Measurements from ENCODE around the gene TMEM43. TPM values are rescaled to one million over a fixed set of nuclear protein-coding genes. Genes with fewer than 3 reads are reported as not detected.
"Not testable (repeated sequence)": the region's sequence is repeated elsewhere in the genome, so short reads cannot be mapped to it uniquely, and the experiment has no call there.

Gene TMEM43, protein sequence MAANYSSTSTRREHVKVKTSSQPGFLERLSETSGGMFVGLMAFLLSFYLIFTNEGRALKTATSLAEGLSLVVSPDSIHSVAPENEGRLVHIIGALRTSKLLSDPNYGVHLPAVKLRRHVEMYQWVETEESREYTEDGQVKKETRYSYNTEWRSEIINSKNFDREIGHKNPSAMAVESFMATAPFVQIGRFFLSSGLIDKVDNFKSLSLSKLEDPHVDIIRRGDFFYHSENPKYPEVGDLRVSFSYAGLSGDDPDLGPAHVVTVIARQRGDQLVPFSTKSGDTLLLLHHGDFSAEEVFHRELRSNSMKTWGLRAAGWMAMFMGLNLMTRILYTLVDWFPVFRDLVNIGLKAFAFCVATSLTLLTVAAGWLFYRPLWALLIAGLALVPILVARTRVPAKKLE
- polyA plus RNA-seq (ENCODE audit: insufficient read length in 4 of 4): 10 to 100 TPM; 52.8 to 63.9 (median 56.9) TPM

DNA sequence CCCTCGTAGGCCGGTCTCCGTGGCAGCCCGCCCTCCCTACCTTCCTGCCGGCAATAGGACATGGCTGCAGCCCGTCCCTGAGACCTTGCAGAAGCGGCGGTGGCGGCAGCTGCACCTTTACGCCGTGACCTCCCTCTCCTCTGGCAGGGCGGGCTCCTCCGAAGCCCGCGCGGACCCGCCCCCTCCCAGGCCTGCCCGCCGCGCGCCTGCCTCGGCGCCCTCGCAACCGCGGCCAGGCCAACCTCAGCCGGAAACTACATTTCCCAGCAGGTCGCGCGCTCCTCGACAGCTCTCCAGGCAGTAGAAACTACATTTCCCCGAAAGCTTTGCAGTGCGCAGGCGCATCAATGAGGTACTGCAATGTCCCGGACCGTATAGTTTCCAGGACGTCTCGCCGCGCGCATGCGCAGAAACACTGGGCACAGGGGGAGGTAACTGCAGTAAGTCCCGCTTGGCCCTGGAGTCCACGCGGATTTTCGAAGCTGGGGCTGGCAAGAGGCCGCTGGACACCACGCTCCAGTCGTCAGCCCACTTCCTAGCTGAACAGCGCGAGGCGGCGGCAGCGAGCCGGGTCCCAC is at the start of gene TMEM43, which contains the start of gene CHCHD4:
TMEM43 (plus strand) TSS at position 438 of the 578 bp plus-strand sequence. CDS start 142 bp downstream, outside the sequence.
CHCHD4 (minus strand) TSS at position 256 of the 578 bp plus-strand sequence; CDS start at position 62, 194 bp downstream.
- DNase-seq (ENCODE audit: low read depth in 4 of 4, low spot score in 2 of 4): peak; percentile 92 to 99 (median 96)

- not testable (repeated sequence) for DNase-seq (ENCODE audit: low read depth in 4 of 4, low spot score in 2 of 4)
Measured at GRCh38 chr3:14075233-14075632, 49.6 kb upstream of the TMEM43 start.

DNA sequence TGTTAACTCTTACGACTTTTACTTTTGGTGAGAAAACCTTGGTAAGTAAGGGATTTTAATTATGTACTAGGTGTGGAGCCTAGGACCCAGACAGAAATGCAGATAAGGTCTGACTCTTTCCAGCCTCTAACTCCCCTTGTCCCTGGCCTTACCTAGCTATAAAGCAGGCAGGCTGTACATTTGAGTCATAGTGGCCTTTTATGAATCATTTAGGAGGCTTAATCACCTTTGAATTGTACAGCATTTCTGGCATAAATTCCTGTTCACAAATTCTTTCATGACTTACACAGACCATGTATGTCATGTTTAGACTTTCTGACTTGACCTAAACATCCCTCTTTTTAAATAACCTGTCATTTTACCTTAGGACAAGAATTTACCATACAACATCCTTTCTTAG is 47.5 kb upstream of the TMEM43 start:
- DNase-seq (ENCODE audit: low read depth in 4 of 4, low spot score in 2 of 4): no peak

DNA sequence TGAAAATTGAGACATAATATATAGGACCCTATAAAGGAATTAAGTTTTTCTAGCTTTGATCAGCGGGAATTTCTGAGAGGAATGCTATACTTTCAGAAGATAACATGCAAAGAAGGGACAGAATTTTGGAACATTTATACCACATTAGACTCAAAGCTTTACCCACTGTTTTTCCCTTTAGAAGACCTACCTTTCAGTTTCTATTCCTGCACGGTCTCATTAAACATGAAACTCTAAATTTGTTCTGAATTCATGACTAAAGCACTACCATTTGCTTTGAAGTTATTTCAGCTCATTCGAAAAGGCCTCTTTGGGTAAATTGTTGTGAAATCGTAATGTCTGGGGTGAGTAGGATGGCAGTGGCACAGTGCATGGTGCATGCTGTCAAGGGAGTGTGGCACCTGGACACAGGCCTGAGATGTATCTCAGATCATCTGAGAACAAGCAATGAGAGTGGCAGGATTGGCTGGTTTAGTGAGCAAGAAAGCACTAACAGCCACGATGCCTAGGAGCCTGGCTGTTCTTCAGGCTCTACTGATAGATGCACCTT is 42.7 kb upstream of the TMEM43 start:
- no peak for DNase-seq (ENCODE audit: low read depth in 4 of 4, low spot score in 2 of 4)

- DNase-seq (ENCODE audit: low read depth in 4 of 4, low spot score in 2 of 4): not testable (repeated sequence)
Measured at GRCh38 chr3:14087461-14087860, 37.4 kb upstream of the TMEM43 start.

DNA sequence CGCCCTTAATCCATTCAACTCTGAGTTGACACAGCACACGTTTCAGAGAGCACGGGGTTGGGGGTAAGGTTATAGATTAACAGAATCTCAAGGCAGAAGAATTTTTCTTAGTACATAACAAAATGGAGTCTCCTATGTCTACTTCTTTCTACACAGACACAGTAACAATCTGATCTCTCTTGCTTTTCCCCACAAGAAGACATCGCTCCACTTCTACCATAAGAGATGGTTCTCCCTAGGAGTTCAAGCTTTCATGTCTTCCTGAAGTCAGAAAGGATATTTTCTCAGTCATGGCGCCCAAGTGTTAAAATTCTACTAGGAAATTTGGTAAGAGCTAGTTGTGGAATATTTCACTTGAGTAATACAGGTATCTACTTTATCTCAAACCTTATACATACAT is 32.9 kb upstream of the TMEM43 start:
- not testable (repeated sequence) for DNase-seq (ENCODE audit: low read depth in 4 of 4, low spot score in 2 of 4)

DNA sequence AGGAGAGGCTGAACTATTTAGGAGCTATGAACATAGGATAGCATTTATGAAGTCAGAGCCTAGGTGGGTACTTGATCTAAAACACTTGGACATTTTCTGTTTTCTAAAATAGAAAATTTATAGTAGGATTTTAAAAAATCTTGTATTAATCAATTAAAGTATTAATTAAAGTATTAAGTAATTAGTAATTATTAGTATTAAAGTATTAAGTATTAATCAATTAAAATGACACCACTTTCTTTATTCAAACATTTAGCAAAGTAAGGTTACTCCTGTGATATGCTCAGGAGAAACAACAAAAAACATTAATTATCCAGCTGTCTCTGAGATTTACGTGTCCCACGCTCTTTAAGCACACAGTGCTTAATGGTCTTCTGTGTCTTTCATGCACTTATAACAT is 32.4 kb upstream of the TMEM43 start:
- DNase-seq (ENCODE audit: low read depth in 4 of 4, low spot score in 2 of 4): no peak

- DNase-seq (ENCODE audit: low read depth in 4 of 4, low spot score in 2 of 4): no peak
Measured at GRCh38 chr3:14093831-14094230, 31.0 kb upstream of the TMEM43 start.

- no peak for DNase-seq (ENCODE audit: low read depth in 4 of 4, low spot score in 2 of 4)
Measured at GRCh38 chr3:14096742-14097141, 28.1 kb upstream of the TMEM43 start.

GRCh38 chr3:14097616-14098391 is 27.0 kb upstream of the TMEM43 start:
- no peak for DNase-seq (ENCODE audit: low read depth in 4 of 4, low spot score in 2 of 4)

- not testable (repeated sequence) for DNase-seq (ENCODE audit: low read depth in 4 of 4, low spot score in 2 of 4)
Measured at GRCh38 chr3:14109821-14110220, 15.0 kb upstream of the TMEM43 start.

- DNase-seq (ENCODE audit: low read depth in 4 of 4, low spot score in 2 of 4): no peak
Measured at GRCh38 chr3:14110699-14111098, 14.2 kb upstream of the TMEM43 start.

DNA sequence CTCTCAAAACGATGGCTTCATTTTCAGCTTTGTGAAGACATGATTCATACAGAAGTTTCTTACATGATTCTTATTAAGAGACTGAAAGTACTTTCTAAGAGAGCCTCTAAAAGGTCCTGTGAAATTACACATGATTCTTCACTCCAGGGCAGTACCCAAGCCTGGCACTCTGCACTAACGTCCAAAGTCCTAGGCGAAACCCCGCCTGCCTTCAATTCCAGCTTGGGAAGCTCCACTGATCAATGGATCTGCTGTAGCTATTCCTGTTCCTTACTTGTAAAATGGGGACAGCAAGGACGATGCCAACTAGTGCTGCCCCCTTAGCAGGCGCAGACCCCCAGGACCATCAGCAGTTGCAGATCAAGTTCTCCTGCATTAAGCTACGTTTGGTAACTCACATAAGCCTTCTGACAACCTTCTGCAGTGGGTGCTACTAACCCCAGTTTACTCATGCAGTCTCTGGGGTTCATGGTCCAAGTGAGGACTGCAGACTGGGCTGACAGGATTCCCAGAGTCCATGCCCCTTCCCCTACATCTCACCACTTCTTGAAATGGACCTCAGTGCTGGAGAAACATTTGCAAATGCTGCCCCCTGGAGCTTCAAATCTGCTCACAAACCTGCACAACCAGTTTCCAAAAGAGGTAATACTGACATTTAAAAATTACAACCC is 10.8 kb upstream of the TMEM43 start:
- DNase-seq (ENCODE audit: low read depth in 4 of 4, low spot score in 2 of 4): no peak

DNA sequence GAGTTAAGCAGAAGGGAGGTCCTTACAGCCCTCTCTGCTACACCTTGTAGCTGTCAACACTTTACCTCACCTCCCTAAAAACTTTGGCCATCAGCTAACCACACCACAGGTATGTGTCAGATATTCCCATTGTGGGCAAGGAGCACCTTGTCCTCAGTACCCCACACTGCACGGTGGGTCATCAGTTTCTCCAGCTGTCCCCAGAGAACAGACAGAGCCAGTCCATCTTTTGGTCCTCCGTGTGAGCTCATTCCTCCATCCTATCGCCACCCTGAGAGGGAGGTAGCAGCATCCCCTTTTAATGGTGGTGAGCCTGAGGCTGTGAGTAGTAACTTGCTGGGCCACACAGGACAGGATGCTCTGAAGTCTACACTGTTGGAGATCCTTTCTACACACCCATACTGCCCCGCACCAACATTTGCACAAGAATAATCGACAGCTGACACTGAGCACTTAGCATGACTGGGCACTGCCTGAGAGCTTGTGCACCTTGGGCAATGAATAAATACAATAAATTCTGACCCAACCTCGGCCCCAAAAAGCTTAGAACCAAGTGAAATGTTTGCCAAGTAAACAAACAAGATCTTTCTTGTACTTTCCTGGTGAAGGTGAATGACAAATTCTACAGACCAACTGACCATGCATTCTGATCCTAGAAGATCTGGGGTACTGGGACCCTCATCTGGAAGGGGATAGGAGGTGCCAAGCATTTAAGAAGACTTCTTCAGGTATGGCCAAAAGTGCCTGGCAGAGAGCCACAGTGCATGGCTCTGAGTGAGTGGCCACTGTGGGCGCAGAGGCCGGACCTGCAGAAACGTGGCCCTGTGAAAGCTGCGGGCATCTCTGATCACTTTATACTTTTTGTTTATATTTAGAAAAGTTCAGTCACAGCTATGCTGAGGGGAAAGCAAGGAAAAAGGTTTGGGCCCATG is 7.1 kb upstream of the TMEM43 start:
- no peak for DNase-seq (ENCODE audit: low read depth in 4 of 4, low spot score in 2 of 4)

- no peak for DNase-seq (ENCODE audit: low read depth in 4 of 4, low spot score in 2 of 4)
Measured at GRCh38 chr3:14118400-14119381, 6.2 kb upstream of the TMEM43 start.

- DNase-seq (ENCODE audit: low read depth in 4 of 4, low spot score in 2 of 4): no peak
Measured at GRCh38 chr3:14119651-14120050, 5.2 kb upstream of the TMEM43 start.

GRCh38 chr3:14120111-14120920 is 4.5 kb upstream of the TMEM43 start:
- DNase-seq (ENCODE audit: low read depth in 4 of 4, low spot score in 2 of 4): no peak
